ENCODE data around the gene SPSB1. TPM values are rescaled to one million over a fixed set of nuclear protein-coding genes. Genes with fewer than 3 reads are reported as not detected.

SPSB1 gene
- polyA plus RNA-seq, 1 experiment = 20.3 TPM

DNA sequence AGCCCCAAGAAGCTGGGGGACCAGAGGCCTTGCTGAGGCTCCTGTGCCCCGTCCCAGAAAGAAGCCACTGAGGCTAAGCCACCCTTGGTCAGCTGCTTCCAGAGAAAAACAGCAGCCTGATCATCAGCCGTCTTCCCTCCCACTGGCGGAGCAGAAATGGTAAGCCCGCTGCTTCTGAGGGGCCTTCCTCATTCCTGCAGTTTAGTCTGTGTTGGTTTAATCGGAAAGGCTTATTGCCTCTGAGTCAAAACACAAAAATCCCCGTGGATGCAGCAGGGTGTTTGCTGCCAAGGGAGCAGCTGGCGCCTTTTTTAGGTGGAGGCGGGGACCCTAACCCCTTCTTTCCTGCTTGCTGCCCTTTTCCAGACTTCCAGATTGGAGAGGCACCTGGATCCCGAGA is 33.9 kb downstream of the SPSB1 start:
- H3K27ac ChIP-seq (ENCODE audit: low read depth, low read length) = peak overlapping the region; percentile 92
- 0 out of 2 replicates have a peak overlapping the region, but pooled peaks have one; percentile 10 for H3K4me3 ChIP-seq (ENCODE audit: low read depth, low read length)
- POLR2A ChIA-PET = no interaction called here
- peak; percentile 77 for DNase-seq (ENCODE audit: low read depth, low spot score)
- CTCF ChIA-PET = no interaction called here
- no peaks in the 10 kb centered on the region for H3K27me3 ChIP-seq (ENCODE audit: control insufficient read depth, insufficient read depth, low read length)
- TF ChIP-seq, protein P1, sequence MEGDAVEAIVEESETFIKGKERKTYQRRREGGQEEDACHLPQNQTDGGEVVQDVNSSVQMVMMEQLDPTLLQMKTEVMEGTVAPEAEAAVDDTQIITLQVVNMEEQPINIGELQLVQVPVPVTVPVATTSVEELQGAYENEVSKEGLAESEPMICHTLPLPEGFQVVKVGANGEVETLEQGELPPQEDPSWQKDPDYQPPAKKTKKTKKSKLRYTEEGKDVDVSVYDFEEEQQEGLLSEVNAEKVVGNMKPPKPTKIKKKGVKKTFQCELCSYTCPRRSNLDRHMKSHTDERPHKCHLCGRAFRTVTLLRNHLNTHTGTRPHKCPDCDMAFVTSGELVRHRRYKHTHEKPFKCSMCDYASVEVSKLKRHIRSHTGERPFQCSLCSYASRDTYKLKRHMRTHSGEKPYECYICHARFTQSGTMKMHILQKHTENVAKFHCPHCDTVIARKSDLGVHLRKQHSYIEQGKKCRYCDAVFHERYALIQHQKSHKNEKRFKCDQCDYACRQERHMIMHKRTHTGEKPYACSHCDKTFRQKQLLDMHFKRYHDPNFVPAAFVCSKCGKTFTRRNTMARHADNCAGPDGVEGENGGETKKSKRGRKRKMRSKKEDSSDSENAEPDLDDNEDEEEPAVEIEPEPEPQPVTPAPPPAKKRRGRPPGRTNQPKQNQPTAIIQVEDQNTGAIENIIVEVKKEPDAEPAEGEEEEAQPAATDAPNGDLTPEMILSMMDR (IDR thresholded peaks at IDR 0.05; ENCODE audit: low read depth, low read length) = no peak
- peaks cover 3% of the 10 kb centered on the region; the same call in 1 of the 2 replicates for H3K9me3 ChIP-seq (ENCODE audit: control insufficient read depth, insufficient read depth, low read length)

- ChIA-PET CTCF (interaction anchor here (1.4 kb wide), 1 partner anchor 61 kb away, joined by 4 read pairs; no protein-coding TSS in a partner anchor), POLR2A (no interaction called here)
- Histone ChIP-seq H3K4me3 (ENCODE audit: low read depth, low read length) (no peak overlapping the region), H3K9me3 (ENCODE audit: control insufficient read depth, insufficient read depth, low read length) (peaks cover 3% of the 10 kb centered on the region; the same call in 1 of the 2 replicates), H3K27ac (ENCODE audit: low read depth, low read length) (no peak overlapping the region), H3K27me3 (ENCODE audit: control insufficient read depth, insufficient read depth, low read length) (no peaks in the 10 kb centered on the region)
- TF ChIP-seq, protein P1 (IDR thresholded peaks at IDR 0.05; ENCODE audit: low read depth, low read length) = no peak
- no peak for DNase-seq (ENCODE audit: low read depth, low spot score)
Observed at GRCh38 chr1:9328201-9328600, 35.5 kb downstream of the SPSB1 start.

- TF ChIP-seq, protein P1 (IDR thresholded peaks at IDR 0.05; ENCODE audit: low read depth, low read length) = no peak
- Histone ChIP-seq H3K9me3 (ENCODE audit: control insufficient read depth, insufficient read depth, low read length) (peaks cover 3% of the 10 kb centered on the region; the same call in 1 of the 2 replicates), H3K4me3 (ENCODE audit: low read depth, low read length) (no peak overlapping the region), H3K27me3 (ENCODE audit: control insufficient read depth, insufficient read depth, low read length) (no peaks in the 10 kb centered on the region), H3K27ac (ENCODE audit: low read depth, low read length) (no peak overlapping the region)
- ChIA-PET CTCF (no interaction called here), POLR2A (no interaction called here)
- DNase-seq (ENCODE audit: low read depth, low spot score) = no peak
Observed at GRCh38 chr1:9328715-9329114, 36.0 kb downstream of the SPSB1 start.

GRCh38 chr1:9331016-9331415 is 38.3 kb downstream of the SPSB1 start:
- ChIA-PET POLR2A (no interaction called here), CTCF (no interaction called here)
- no peaks in the 10 kb centered on the region for H3K27me3 ChIP-seq (ENCODE audit: control insufficient read depth, insufficient read depth, low read length)
- DNase-seq (ENCODE audit: low read depth, low spot score) = no peak
- H3K4me3 ChIP-seq (ENCODE audit: low read depth, low read length) = no peak overlapping the region
- TF ChIP-seq, protein P1 (IDR thresholded peaks at IDR 0.05; ENCODE audit: low read depth, low read length) = no peak
- no peak overlapping the region for H3K27ac ChIP-seq (ENCODE audit: low read depth, low read length)
- no peaks in the 10 kb centered on the region for H3K9me3 ChIP-seq (ENCODE audit: control insufficient read depth, insufficient read depth, low read length)

DNA sequence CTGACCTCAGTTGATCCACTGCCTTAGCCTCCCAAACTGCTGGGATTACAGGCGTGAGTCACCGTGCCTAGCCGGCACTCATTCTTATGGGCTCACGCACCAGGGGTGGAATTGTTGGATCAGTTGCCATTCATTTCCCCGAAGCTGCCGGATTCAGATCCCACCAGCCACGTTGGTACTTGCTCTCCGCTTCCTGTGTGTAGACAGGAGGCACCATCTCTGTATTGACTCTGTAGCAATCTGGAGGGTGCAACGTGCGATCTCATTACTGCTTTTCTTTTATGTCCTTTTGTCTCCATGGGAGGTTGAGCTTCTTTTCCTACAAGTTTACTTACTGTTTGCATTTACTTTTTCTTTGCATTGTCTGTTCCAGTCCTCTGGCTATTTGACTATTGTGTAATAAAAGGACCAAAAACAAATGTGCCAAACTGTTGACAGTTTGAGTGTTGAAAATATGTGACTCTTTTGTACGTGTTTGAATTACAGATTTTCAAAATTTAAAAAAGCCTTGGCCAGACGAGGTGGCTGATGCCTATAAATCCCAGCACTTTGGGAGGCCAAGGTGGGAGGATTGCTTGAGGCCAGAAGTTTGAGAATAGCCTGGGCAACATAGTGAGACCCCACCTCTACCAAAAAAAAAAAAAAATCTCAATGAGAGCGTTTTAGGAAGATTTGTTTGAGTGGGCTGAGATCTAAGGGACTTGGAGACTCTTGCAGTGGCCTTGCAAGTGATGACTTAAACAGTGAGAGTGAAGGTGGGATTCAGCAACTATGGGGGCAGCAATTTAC is 39.1 kb downstream of the SPSB1 start:
- H3K4me3 ChIP-seq (ENCODE audit: low read depth, low read length) = no peak overlapping the region
- H3K9me3 ChIP-seq (ENCODE audit: control insufficient read depth, insufficient read depth, low read length) = no peaks in the 10 kb centered on the region
- H3K27ac ChIP-seq (ENCODE audit: low read depth, low read length) = no peak overlapping the region
- CTCF ChIA-PET = no interaction called here
- no peak for DNase-seq (ENCODE audit: low read depth, low spot score)
- H3K27me3 ChIP-seq (ENCODE audit: control insufficient read depth, insufficient read depth, low read length) = no peaks in the 10 kb centered on the region
- POLR2A ChIA-PET = no interaction called here
- TF ChIP-seq, protein P1 (IDR thresholded peaks at IDR 0.05; ENCODE audit: low read depth, low read length) = no peak

All from AG04450 (cell line).